Measurements from ENCODE around the gene CISD1. TPM values are rescaled to one million over a fixed set of nuclear protein-coding genes. Genes with fewer than 3 reads are reported as not detected.

The CISD1 gene
- polyA plus RNA-seq, 2 of the 4 experiments (the other 2 are of a cell fraction): 48.1 to 102 TPM

DNA sequence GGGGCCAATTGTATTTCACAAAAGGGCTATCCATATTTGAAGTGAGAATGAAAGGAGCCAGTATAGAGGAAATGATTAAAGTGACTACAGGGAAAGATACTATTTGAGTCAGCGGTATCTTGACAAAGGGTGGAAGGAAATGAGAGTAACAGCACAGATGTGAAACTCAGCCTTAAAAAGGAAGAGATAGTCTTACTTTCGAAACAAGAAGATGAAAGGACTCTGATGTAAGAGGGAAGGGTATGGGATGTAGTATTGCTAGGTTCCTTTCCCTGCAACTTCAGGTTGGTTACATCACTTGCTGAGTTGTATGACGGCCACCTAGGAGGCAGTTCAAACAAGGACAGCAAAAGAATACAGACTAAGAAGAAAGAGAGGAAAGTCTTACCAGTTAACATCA, 13.7 kb downstream of the CISD1 start:
- H3K4me2 ChIP-seq: no peak overlapping the region
- ATAC-seq (no peak), DNase-seq (ENCODE audit: low read depth in 1 of 2, low spot score in 1 of 2) (no peak), FAIRE-seq (no peak)
- no peaks in the 10 kb centered on the region for H3K9me3 ChIP-seq
- POLR2A ChIA-PET: no interaction called here
- no peak for TF ChIP-seq SREBF2 (IDR thresholded peaks at IDR 0.05)
- no peak for TF ChIP-seq TP53 (CRISPR knock-in tag; IDR thresholded peaks at IDR 0.05)
- no peak for TF ChIP-seq MAZ (IDR thresholded peaks at IDR 0.05; ENCODE audit: borderline replicate concordance, low read depth, low read length)
- CTCF ChIA-PET: interaction anchor here (2.0 to 2.2 kb wide), 2 partner anchors 8 to 9 kb away, joined by 4 to 7 read pairs; no protein-coding TSS in a partner anchor
- no peak overlapping the region for H3K27ac ChIP-seq
- no peak overlapping the region for H3K4me3 ChIP-seq
- peaks cover 24% of the 10 kb centered on the region; the same call in 2 of the 3 replicates for H3K4me1 ChIP-seq
- 85% methylated on average over 3 of the region's 3 CpGs for WGBS (ENCODE audit: missing lambda C conversion rate)

GRCh38 chr10:58291538-58292174, 22.7 kb downstream of the CISD1 start:
- ChIA-PET CTCF (interaction anchor here (0.7 to 7.7 kb wide), 30 partner anchors 9 to 586 kb away, joined by 3 to 221 read pairs (median 5); partner anchors contain the start of genes CISD1 and IPMK), POLR2A (interaction anchor here (0.6 to 2.6 kb wide), 2 partner anchors 44 to 50 kb away, joined by 7 to 15 read pairs; no protein-coding TSS in a partner anchor)
- H3K27ac ChIP-seq: no peak overlapping the region
- TF ChIP-seq RAD21 (conservative IDR thresholded peaks at IDR 0.05 in 1 of 2, IDR thresholded peaks at IDR 0.05 in 1 of 2): peak; percentile 93 to 95
- TF ChIP-seq CTCF (IDR thresholded peaks at IDR 0.05): peak; percentile 97
- no peak for TF ChIP-seq EP300 (IDR thresholded peaks at IDR 0.05)
- TF ChIP-seq POLR2AphosphoS2 (conservative IDR thresholded peaks at IDR 0.05; ENCODE audit: low read length): no peak
- peak; percentile 96 for TF ChIP-seq SMC3 (IDR thresholded peaks at IDR 0.05)
- H3K4me2 ChIP-seq: no peak overlapping the region; the same call in 2 of the 3 replicates
- DNase-seq (ENCODE audit: low read depth in 1 of 2, low spot score in 1 of 2): peak; percentile 15 to 66
- no peaks in the 10 kb centered on the region for H3K4me1 ChIP-seq
- 8% methylated on average over 5 of the region's 5 CpGs for WGBS (ENCODE audit: missing lambda C conversion rate)
- no peak overlapping the region for H3K4me3 ChIP-seq
- no peaks in the 10 kb centered on the region for H3K9me3 ChIP-seq
- FAIRE-seq: peak; percentile 87
- ATAC-seq: peak; percentile 83 to 92

DNA sequence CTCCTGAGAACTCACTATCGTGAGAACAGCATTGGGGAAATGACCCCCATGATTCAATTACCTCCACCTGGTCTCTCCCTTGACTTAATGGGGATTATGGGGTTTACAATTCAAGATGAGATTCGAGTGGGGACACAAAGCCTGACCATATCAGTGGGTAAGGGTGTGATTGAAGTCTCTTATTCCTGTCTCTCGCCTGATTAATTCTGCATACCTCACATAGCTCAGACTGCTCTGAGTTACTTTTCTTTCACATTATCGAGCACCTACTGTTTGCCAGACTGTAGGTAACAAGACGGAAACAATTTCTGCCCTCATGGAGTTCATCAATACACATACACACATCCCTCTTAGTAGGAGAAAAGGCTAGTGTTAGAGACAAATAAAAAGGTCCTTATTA, 25.0 kb downstream of the CISD1 start:
- H3K27ac ChIP-seq: no peak overlapping the region
- DNase-seq (ENCODE audit: low read depth in 1 of 2, low spot score in 1 of 2) (no peak), FAIRE-seq (no peak), ATAC-seq (no peak)
- WGBS (ENCODE audit: missing lambda C conversion rate): 83% methylated on average over 5 of the region's 5 CpGs
- no peak overlapping the region for H3K4me3 ChIP-seq
- H3K9me3 ChIP-seq: no peaks in the 10 kb centered on the region
- POLR2A ChIA-PET: no interaction called here
- TF ChIP-seq, protein P1, sequence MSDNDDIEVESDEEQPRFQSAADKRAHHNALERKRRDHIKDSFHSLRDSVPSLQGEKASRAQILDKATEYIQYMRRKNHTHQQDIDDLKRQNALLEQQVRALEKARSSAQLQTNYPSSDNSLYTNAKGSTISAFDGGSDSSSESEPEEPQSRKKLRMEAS (IDR thresholded peaks at IDR 0.05): no peak
- TF ChIP-seq JUN (IDR thresholded peaks at IDR 0.05): no peak
- TF ChIP-seq KDM1A (IDR thresholded peaks at IDR 0.05; ENCODE audit: low read depth): no peak
- TF ChIP-seq, protein P2, sequence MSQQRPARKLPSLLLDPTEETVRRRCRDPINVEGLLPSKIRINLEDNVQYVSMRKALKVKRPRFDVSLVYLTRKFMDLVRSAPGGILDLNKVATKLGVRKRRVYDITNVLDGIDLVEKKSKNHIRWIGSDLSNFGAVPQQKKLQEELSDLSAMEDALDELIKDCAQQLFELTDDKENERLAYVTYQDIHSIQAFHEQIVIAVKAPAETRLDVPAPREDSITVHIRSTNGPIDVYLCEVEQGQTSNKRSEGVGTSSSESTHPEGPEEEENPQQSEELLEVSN (IDR thresholded peaks at IDR 0.05; ENCODE audit: borderline replicate concordance, low read depth): no peak
- TF ChIP-seq EP300 (IDR thresholded peaks at IDR 0.05): no peak
- no peak for TF ChIP-seq FOSB (CRISPR knock-in tag; IDR thresholded peaks at IDR 0.05)
- TF ChIP-seq HDAC2 (IDR thresholded peaks at IDR 0.05): no peak
- TF ChIP-seq NFE2L2 (conservative IDR thresholded peaks at IDR 0.05; ENCODE audit: low read length): no peak
- no peak for TF ChIP-seq MYC (IDR thresholded peaks at IDR 0.05; ENCODE audit: borderline replicate concordance, low read length)
- no peak for TF ChIP-seq PBX3 (IDR thresholded peaks at IDR 0.05)
- TF ChIP-seq ZFP36 (IDR thresholded peaks at IDR 0.05; ENCODE audit: borderline replicate concordance, partially characterized antibody): no peak
- H3K4me1 ChIP-seq: no peaks in the 10 kb centered on the region
- CTCF ChIA-PET: interaction anchor here (0.6 to 7.7 kb wide), 5 partner anchors 8 to 1173 kb away, joined by 3 to 221 read pairs (median 3); no protein-coding TSS in a partner anchor
- no peak overlapping the region for H3K4me2 ChIP-seq

Data from A549 (cell line).